Stimulated activated CD8-positive, alpha-beta memory T cell treated with anti-CD3 and anti-CD28 coated beads, Interleukin-7, amount 100 ng/mL, for 1 hour (primary cell): ENCODE data around the gene BCKDHA.

Experiments used
- DNase-seq, 2 donors: peaks; one replicate each; pipeline ENCODE4 v3.0.0-alpha.2; 2020; ENCODE audit warnings: low read depth in 2 of 2

BCKDHA gene

DNA sequence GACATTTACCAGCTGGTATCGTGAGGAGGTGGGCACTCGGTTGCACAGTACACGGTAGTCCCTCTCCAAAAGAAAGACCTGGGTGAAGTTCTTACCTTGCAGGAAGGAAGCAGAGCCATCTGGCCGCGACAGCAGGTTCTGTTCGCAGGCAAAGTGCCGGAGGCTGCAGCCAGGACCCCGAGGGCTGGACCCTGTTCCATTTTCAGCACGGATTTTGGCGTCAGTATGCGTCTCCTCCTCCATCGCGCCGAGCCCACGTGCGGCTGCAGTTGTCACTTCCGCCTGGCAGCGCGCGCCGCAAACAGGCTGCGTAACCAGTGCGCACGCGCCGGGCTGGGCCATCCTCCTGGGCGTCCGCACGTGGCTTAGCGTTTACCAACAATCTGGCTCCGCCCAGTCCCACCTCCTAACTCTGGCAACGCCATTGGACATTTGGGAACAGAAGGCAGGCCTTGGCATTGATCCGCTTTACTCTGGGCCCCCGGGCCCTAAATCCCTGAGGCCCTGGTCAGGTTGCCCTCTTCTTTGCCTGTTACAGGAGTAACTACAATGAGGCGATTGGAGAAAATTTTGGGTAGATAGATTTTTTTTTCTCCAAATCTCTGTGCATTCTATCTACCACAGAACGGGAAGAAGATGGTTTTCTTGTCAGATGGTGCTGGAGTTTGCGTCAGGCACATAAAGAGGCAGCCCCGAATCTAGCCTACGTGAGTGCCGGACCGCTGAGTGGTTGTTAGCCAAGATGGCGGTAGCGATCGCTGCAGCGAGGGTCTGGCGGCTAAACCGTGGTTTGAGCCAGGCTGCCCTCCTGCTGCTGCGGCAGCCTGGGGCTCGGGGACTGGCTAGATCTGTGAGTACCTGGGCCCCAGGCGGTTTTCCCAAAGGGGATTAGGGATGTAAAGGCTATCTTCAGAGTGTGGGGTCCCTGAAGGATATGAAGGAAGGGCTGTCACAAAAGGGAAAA, at the start of gene BCKDHA, which contains the start of gene EXOSC5:
BCKDHA (plus strand) TSS at position 733 of the 964 bp plus-strand sequence; CDS start at position 743, 10 bp downstream.
EXOSC5 (minus strand) TSS at position 274 of the 964 bp plus-strand sequence; CDS start at position 243, 31 bp downstream.
- DNase-seq, result peak; percentile 95 to 96

DNA sequence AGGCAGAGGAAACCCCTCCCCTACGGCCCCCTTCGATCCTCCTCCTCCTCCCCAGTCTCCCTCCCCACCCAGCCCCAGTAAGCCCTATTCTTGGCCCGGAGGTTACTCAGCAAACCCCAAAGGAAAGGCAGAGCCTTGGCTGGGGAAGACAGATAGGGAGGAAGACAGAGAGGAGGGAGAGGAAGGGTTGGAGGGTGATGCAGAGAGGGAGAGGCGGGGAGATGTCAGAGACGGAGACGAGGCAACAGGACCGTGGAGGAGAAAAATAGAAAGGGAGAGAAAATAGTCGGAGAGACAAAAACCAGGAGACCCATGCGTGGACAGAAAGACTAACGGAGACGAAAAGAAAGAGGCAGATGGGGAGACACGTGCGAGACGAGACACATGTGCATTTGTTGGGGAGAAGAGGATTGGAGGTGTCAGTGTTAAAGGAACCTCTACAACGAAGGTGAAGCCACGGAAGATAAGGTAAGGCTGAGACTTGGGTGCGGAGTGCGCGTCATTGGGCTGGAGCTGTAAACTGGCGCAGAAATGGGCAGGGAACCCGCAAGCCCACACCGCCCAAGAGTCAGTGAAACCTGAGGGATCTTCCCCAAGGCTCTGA, 46.8 kb upstream of the BCKDHA start:
- no peak for DNase-seq

DNA sequence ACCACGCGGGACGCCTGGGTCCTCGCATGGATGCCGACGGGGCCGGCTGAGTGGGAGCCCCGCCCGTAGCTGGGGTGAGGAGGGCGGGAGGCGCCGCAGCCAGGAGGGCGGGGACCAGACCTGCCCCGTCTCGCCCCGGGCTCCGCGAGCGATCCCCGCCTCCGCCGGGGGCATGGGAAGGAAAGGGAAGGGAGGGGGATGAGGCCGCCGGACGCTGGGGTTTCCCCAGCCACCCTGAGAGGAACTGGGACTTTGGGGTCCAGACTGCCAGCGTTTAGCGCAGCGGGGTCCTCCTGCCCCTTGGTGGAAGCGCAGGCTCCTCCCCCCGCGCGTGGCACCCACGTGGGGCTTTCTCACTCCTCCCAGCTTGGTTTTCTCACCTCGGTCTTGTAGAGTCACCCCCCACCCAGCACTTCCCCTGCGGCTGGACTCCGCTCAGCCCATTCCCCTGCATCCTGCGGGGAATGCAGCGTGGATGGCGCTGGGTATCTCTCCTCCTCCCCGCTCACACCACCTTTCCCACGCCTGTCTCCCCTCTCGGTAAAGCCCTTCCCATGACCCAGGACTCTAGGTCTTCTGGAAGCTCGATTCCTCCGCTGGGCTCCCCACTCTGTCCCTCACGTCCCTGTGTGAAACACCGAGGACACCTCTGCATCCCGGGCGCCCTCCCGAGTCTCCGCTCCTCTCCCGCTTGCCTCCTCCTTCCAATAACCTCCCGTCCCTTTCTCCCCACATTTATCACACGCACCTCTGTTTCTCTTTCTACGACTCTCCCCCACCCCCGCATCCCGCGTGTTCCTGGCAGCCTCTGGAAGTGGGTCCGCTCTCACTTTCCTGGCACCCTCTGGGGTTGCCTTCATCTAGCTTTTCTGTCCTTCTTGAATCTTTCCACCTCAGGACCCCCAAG, 46.0 kb upstream of the BCKDHA start:
- peak; percentile 66 to 74 for DNase-seq

DNA sequence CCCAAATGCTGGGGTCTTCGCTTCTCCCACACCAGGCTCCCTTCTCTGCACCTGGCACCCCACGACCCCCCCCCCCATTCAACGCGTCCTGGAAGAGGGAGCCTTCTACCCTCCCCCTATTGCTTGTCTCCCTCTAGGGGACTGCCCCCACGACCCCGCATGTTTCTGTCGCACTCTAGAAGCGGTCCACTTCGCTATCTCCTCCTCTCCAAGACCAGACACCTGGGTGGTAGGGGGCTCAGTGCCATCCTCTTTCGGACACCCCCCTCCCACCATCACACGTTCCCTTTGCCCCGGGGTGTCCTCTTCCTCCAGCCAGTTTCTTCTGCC, 45.4 kb upstream of the BCKDHA start:
- DNase-seq, result no peak

DNA sequence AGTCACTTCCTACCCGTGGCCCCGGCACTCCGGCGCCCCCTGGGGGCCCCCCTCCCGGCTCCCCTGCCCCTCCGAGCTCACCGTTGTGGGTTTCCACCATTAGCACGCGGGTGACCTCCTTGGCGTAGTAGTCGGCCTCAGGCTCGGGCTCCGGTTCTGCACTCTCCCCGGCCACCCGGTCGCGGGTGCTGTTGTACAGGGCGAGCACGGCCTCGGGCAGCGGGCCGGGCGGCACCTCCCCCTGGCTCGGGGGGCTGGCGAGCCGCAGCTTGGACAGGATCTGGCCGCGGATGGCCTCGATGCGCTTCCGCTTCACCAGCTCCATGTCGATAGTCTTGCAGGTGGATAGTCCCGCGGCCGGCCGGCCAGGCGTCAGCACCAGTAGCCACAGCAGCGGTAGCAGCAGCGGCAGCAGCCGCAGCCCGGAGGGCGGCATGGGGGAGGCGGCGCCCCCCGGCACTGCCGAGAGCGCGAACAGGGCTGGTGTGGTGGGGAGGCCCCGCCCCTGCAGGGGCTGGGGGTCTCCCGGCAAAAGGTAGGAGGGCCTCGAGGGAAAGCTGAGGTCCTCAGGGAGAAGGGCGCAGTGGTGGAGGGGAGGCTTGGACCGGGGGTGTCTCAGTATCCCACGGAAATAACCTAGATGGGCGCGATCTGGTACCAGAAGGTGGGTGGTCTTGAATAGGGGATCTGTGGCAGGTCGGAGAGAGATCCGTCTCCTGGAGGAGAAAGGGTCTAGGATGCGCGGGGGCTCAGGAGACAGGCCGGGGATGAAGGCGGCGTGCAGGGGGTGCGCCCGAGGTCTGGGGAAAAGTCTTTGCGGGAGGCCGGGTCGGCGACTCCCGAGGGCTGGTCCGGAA, 44.8 kb upstream of the BCKDHA start:
- peak; percentile 61 to 65 for DNase-seq

DNA sequence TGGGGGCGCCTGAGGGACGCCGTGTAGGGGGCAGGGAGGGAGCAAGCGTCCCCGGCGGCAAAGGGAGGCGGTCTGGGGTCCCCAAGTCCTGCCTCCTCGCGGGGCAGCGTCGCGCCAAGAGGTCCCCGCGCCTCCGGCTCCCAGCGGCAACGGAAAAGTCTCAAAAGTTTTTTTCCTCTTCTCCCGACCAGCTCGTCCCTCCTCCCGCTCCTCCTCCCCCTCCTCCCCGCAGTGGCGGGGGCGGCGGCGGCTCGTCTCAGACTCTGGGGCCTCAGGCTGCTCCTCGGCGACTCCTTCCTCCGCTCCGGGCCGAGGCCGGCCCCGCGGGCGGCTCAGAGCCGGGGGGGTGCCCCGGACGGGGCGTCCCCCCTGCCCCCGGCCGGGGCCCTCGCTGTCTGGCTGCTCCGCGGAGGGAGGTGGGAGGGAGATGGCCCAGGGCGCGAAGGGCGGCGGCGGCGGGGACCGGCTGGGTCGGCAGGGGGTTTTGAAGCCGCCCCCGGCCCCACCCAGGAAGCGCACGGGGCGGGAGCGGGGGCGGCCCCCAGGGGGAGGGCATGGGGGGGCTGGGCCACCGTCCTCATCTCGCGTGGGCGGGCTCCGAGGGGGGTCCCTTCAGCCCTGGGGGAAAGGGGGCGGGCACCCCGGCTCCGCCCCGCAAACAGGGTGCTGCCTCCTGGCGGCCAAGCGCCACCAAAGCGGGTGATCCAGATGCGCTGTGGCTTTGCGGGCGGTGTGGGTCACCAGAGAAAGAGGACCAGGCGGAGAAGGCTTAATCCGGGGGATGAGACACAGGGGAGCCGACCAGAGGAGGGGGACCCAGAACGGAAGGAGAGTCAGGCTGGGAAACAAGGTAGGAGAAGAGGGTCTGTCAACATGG, 43.9 kb upstream of the BCKDHA start, which contains the start of gene TGFB1:
TGFB1 (minus strand) TSS at position 457 of the 877 bp plus-strand sequence. CDS start 878 bp downstream, outside the sequence.
- DNase-seq, result peak; percentile 90

DNA sequence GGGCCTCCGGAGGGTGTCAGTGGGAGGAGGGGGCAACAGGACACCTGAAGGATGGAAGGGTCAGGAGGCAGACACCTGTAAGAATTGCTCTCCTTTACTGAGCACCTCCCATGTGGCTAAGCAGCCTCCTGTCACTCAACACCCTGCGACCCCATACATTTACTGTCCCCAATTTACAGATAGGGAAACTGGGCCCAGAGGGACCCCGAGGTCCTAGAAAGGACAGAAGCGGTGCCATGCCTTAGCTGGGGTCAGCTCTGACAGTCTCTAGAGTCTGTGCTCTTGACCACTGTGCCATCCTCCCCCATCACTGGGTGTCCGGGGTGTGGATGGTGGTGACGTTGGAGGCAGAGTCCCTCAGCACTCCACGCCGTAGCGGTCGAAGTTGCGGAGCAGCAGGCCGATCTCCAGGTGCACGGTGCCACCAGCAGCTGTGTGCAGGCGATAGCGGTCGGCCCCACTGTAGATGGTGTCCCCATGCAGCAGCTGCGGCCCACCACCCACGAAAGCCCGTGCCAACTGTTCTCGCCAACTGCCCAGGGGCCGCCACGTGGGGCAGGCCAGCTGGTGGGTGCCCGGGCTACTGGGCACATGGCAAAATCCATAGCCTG, 43.2 kb upstream of the BCKDHA start:
- DNase-seq, result no peak

DNA sequence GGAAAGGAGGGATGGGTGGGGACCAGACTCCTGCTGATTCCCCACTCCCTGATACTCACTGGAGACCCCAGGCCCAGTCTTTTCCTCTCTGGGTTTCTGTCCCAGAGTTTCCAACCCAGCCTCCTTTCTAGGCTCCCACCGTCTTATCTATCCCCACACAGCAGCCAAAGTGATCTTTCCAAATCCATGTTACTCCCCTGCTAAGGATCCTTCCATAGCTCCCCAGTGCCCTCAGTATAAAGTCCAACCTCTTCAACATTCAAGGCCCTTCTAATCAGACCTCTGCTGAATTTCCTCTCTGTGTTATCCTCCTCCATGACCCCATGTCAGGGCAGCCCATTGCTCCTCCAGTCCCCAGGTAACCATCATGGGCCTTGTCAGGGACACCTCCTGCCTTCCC, 42.6 kb upstream of the BCKDHA start:
- DNase-seq, result no peak

DNA sequence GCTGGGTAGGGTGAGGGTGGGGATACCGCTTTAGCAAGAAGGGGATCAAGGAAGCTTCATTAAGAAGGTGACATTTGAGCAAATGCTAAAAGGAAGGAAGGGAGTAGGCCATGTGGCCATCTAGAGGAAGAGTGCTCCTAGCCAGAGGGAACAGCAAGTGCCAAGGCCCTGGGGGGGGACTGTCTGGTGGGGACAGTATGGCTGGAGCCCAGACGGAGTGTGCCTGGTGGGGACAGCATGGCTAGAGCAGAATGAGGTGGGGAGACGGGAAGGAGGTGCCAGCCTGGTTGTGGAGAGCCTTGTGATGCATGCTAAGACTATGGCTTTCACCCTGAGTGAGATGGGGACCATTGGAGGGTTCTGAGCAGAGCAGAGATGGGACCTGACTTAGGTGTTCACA, 41.8 kb upstream of the BCKDHA start:
- DNase-seq, result no peak

DNA sequence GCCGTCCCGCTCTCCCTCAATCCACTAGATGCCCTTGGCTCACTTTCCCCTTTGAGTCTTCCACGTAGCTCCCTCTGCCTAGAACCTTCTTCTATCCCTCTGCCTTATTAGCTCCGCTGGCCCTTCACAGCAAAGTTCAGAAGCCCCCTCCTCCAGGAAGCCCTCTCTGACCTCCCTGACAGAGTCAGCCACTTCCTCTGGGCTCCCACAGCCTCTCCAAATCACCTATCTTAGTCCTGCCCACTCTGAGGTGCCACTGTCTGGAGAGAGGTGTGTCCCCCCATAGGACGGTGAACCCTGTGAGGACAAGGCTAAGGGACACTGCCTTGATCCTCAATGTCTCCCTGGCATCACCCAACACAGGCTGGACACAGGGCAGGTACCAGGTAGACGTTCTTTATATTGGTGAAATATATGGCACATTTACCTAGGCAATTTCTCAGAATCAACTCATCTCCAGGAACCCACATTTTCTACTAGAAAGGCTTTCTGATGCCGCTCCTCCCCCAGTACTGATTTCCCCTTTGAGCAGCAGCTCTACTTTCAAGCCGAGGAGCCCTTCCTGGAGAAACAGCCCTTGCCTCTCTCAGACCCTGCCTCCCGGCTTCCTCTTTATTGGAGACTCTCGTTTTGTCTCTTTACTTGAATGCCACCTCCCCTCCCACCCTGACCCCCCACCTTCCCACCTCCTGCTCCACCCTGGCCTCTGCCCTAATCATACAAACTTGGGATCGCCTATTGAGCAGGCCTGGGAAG, 40.5 kb upstream of the BCKDHA start:
- no peak for DNase-seq

DNA sequence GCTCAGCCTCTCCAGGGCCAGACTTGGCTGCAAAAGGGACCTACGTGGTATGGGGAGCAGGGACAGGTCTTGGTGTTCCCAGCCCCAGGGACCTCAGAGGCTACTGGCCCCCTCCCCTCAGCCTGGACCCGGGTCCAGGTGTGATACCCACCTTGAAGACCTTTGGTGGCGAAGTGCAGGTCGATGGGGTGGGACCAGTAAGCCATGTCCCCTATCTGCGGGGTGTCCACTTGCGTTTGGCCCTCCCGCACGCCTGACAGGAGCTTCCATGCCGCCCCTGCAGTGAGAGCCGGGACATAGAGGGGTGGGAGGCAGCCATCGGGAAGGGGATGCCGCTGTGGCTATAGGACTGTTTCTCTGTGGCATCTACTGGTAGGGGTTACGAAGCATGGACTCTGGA, 39.9 kb upstream of the BCKDHA start:
- DNase-seq, result no peak

DNA sequence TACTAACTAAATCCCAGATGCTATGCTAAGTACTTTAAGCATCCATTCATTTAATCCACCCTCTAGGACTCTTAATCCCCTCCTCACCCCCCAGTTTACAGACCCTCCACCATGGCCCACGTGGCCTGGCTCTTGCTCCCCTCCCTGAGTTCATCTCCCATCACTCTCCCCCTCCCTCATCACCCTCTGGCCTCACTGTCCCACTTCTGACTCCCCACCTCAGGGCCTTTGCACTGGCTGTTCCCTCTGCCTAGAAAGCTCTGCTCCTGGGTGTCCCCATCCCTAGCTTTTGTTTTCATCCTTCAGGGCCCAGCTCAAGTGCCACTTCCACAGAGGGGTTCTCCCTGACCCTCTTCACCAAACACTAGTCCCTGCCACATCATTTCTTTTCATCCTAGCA, 37.9 kb upstream of the BCKDHA start:
- DNase-seq, result no peak

DNA sequence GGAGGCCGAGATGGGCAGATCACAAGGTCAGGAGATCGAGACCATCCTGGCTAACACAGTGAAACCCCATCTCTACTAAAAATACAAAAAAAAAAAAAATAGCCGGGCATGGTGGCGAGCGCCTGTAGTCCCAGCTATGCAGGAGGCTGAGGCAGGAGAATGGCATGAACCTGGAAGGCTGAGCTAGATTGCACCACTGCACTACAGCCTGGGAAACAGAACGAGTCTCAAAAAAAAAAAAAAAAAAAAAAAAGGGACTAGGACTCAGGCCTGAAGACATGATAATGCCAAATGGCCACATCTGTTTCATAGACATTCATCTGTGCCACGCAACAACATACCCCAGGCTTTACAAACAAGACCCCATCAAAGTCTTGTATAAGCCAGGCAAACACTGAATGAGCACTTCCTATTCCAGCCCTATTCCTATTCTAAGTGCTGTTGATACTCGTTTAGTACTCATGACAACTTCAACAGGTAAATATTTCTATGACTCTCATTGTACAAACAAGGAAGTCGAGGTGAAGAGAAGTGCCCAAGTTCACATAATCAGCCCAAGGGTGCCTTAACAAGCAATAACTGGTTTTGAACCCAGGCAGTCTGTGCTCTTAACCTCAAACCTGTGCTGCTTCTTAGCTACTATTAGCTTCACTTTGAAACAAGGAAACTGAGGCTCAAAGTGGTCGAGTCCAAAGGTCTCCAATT, 35.3 kb upstream of the BCKDHA start:
- DNase-seq, result no peak

DNA sequence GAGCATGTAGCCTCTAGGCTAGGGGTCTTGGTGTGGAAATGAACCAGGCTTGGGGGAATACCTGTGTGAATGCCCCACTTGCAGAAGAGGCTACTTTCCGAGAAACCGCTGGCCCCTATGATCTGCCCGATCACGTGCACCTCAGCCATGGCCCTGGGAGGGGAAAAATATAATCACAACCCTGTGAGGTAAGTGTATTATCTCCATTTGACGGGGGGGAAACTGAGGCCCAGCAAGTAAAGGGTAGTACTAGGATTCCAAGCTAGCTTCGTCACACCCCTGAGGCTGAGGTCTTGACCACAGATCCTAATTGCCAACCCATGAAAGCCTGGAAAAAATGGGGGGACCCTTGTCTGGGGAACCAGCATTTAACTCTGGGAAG, 34.3 kb upstream of the BCKDHA start:
- no peak for DNase-seq

DNA sequence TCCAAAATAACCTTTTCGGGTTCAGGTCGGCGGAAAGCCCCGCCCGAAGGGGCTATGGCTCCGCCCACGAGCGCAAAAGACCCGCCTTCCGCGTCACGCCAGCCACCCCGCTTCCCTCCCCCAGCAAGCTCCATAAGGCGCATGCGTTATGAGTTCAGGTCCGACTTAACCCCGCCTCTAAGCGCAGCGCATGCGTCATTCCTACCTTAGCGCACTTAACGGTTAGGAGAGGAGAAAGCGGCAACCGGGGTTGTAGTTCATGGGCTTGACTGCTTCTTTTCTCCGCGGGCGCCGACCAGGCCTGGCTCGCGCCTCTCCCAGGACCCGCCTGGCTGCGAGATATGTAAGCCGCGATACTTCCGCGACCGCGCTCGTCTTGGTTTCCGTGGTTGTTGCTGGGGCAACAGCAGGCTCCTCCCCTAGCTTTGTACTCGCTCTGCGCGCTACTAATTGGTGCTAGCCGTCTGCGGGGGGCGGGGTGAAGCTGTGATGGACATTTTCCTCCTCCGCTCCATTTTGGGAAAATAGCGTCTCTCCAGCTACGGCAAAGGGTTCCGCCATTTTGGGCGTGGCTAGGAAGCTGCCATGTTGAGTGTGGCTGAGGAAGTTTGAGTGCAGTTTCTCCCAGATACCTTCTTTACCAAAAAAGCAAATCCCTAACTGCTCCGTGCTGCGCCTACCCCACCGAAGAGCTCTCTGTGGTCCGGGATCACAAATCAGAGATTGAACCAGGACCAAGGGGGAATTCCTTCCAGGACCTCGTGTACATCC, 33.7 kb upstream of the BCKDHA start, which contains the start of gene B9D2:
B9D2 (minus strand) TSS at position 397 of the 771 bp plus-strand sequence. CDS start 630 bp downstream, outside the sequence.
- DNase-seq, result peak; percentile 92 to 97

DNA sequence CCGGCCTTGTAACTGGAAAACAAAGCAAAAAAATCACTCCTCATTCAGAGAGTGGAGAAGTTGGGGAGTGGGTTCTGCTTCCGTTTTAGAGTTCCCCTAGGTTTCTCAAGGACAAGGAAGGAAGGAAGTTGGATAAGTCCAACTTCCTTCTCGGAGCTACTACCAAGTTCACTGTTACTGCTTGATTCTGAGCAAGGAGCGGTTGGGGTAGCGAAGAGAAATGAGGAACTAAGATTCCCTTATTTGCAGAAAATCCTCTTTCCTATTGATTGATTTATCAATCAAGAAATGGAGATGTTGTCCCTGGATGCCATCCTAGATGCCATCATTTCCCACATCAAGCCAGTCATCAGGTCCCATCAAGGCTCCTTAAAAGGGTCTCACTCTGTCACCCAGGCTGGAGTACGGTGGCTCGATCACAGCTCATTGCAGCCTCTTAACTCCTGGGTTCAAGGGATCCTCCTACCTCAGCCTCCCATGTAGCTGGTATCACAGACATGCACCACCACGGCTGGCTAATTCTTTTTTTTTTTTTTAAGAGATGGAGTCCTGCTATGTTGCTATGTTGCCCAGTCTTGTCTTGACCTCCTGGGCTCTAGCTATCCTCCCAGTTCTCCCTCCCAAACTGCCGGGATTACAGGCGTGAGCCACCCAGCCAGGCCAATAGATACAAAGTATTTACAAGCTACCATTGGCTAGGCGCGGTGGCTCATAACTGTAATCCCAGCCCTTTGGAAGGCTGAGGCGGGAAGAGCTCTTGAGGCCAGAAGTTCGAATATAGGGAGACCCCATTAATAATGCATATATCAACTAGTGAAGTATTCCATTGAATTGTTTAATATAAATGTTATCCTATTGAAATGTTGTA, 32.9 kb upstream of the BCKDHA start:
- DNase-seq, result no peak
